ENCODE measurements around the gene AFG3L2. TPM values are rescaled to one million over a fixed set of nuclear protein-coding genes. Genes with fewer than 3 reads are reported as not detected.

The AFG3L2 gene
- total RNA-seq, 2 donors from 2014 or later, result 45.1 to 74.1 TPM

DNA sequence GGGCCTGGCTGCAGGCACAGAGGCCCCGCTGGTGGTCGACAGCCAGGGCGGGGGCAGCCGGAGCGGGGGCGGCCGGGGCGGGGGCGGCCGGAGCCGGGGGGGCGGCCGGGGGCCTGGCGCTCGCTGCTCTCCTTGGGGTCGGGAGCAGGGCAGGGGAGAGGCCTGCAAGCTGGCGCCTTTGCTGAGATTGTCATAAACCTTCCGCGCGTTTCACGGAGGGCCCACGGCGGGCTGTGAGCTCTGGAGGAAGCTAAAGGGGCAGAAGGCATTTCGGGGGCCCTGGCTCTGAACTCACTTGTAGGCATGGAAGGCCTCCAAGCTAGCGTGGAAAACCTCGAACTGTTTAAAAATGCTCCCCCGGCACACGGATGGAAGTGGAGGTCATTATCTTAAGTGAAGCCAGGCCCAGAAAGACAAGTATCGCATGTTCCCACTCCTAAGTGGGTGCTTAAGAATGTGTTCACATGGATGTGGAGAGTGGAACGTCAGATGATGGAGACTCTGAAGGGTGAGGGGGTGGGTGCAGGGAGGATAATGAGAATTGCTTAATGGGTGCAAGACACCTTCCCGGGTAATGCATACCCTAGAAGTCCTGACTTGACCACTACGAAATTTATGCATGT, 31.3 kb upstream of the AFG3L2 start:
- no peaks in the 10 kb centered on the region for H3K36me3 Mint-ChIP-seq
- H3K4me1 Mint-ChIP-seq (ENCODE audit: low read depth in 2 of 2), result peaks cover 0 to 8% of the 10 kb centered on the region in 2 donors
- no peak overlapping the region for H3K27ac Mint-ChIP-seq
- DNase-seq (ENCODE audit: low spot score) (no peak), ATAC-seq (no peak)
- no peaks in the 10 kb centered on the region for H3K9me3 Mint-ChIP-seq
- H3K27me3 Mint-ChIP-seq, result peaks cover 21 to 29% of the 10 kb centered on the region in 2 donors
- H3K4me3 Mint-ChIP-seq, result peak overlapping the region; percentile 65

DNA sequence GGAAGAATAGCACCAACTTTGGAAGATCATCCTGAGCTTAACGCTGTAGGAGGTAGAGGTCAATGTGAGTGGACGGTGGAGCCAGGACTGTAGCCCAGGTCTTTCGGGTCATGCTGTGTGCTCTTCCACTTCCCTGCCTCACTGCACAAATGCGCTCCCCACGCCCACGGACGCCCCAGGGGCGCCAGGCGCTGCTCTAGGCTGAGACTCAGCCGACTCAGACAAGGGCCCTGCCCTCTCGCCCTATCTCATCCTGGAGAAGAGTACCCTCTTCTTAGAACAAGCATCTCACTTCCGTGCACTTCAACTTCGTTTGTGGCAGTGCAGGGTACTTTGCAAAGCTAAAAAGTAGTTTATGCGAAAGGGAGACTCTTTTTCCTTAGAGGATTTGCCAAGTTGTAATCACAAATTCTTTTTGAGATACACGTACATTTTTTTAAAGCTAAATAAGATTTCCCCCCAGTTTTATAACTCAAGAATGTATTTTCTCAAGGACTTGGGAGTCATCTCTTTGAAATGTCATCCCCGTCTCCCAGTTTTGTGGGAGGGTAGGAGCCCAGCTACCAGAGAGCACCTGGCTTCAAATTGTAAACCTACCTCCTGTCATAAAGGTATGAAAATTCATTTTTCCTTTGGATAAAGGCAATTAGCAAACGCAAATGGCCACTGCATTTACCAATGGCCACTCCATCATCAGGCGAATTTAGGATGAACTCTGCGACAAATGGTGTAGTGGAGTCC, 29.5 kb upstream of the AFG3L2 start:
- ATAC-seq (no peak), DNase-seq (ENCODE audit: low spot score) (no peak)
- Mint-ChIP-seq H3K27ac (no peak overlapping the region), H3K4me1 (ENCODE audit: low read depth in 2 of 2) (peaks cover 0 to 8% of the 10 kb centered on the region in 2 donors), H3K9me3 (no peaks in the 10 kb centered on the region), H3K27me3 (peaks cover 31 to 44% of the 10 kb centered on the region in 2 donors), H3K4me3 (peak overlapping the region; percentile 76), H3K36me3 (no peaks in the 10 kb centered on the region)

DNA sequence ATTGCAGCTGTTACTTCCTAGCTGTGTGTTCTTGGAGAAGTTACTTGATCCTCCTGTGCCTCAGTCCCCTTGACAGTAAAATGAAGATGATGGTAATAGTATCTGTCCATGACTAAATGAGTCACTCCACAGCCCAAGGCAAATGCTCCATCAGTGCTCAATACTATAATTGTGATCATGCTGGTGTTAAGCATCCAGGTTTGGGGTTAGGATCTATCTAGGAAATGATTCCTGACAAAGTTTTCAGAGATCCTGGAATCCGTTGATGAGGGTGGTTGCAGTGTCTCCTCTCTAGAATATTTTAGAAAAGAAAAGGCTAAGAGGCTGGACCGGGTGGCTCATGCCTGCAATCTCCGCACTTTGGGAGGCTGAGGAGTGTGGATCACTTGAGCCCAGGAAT, 28.0 kb upstream of the AFG3L2 start:
- no peaks in the 10 kb centered on the region for H3K9me3 Mint-ChIP-seq
- peaks cover 34 to 45% of the 10 kb centered on the region in 2 donors for H3K27me3 Mint-ChIP-seq
- ATAC-seq (no peak), DNase-seq (ENCODE audit: low spot score) (no peak)
- H3K4me1 Mint-ChIP-seq (ENCODE audit: low read depth in 2 of 2), result peaks cover 0 to 8% of the 10 kb centered on the region in 2 donors
- H3K27ac Mint-ChIP-seq, result no peak overlapping the region
- no peaks in the 10 kb centered on the region for H3K36me3 Mint-ChIP-seq
- H3K4me3 Mint-ChIP-seq, result peak overlapping the region; percentile 57

DNA sequence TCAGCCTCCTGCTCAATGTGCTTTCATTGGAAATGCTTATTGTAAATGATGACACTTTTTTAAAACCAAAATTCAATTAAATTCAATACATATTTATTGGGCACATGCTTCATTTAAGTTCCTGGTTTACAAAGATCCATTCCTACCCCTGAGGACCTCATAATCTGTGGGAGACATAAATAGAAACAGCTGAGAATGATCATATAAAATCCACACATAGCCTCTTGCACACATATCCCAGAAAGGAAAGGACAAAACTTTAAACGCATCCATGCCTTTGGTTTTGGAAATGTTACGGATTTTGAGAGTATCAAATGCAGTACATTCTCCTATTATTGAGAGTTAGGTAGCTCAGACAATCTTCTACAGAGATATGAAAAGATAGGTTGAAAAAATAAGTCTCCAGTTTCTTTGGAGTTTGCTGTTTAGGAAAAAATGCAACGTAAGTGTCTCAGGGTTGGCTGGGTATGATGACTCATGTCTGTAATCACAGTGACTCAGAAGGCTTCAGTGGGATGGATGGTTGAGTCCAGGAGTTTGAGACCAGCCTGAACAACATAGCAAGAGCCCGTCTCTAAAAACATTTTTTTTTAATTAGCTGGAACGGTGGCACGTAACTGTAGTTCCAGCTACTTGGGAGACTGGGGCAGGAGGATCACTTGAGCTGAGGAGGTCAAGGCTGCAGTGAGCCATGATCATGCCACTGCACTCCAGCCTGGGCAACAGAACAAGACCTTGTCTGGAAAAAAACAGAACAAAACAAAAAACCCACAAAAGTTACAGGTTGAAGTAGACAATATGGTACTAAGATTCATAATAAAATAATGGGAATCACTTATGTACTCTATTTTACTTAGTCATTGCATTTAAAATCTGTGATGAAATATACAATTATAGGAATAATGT, 26.8 kb upstream of the AFG3L2 start:
- Mint-ChIP-seq H3K4me3 (no peak overlapping the region), H3K9me3 (no peaks in the 10 kb centered on the region), H3K27me3 (peaks cover 38 to 47% of the 10 kb centered on the region in 2 donors), H3K4me1 (ENCODE audit: low read depth in 2 of 2) (peaks cover 0 to 8% of the 10 kb centered on the region in 2 donors), H3K27ac (no peak overlapping the region), H3K36me3 (no peaks in the 10 kb centered on the region)
- DNase-seq (ENCODE audit: low spot score) (no peak), ATAC-seq (no peak)

- peaks cover 38 to 65% of the 10 kb centered on the region in 2 donors for H3K27me3 Mint-ChIP-seq
- ATAC-seq, result no peak
Measured at GRCh38 chr18:12401881-12402280, 24.9 kb upstream of the AFG3L2 start.

GRCh38 chr18:12399231-12399630, 22.2 kb upstream of the AFG3L2 start:
- Mint-ChIP-seq H3K9me3 (no peaks in the 10 kb centered on the region), H3K27ac (no peak overlapping the region), H3K4me1 (ENCODE audit: low read depth in 2 of 2) (peaks cover 0 to 2% of the 10 kb centered on the region in 2 donors), H3K27me3 (peaks cover 31 to 50% of the 10 kb centered on the region in 2 donors), H3K36me3 (no peaks in the 10 kb centered on the region), H3K4me3 (no peak overlapping the region)
- ATAC-seq (no peak), DNase-seq (ENCODE audit: low spot score) (no peak)

More at GRCh38 chr18:12401881-12402280, 24.9 kb upstream of the AFG3L2 start:
- no peaks in the 10 kb centered on the region for H3K36me3 Mint-ChIP-seq
- no peak for DNase-seq (ENCODE audit: low spot score)
- H3K4me3 Mint-ChIP-seq, result no peak overlapping the region
- no peaks in the 10 kb centered on the region for H3K9me3 Mint-ChIP-seq
- peaks cover 0 to 6% of the 10 kb centered on the region in 2 donors for H3K4me1 Mint-ChIP-seq (ENCODE audit: low read depth in 2 of 2)
- H3K27ac Mint-ChIP-seq, result no peak overlapping the region

- H3K27ac Mint-ChIP-seq, result no peak overlapping the region
- peaks cover 27 to 46% of the 10 kb centered on the region in 2 donors for H3K27me3 Mint-ChIP-seq
- ATAC-seq (no peak), DNase-seq (ENCODE audit: low spot score) (no peak)
- no peaks in the 10 kb centered on the region for H3K9me3 Mint-ChIP-seq
- H3K4me1 Mint-ChIP-seq (ENCODE audit: low read depth in 2 of 2), result no peaks in the 10 kb centered on the region
- no peaks in the 10 kb centered on the region for H3K36me3 Mint-ChIP-seq
- no peak overlapping the region for H3K4me3 Mint-ChIP-seq
Measured at GRCh38 chr18:12398625-12399024, 21.6 kb upstream of the AFG3L2 start.

DNA sequence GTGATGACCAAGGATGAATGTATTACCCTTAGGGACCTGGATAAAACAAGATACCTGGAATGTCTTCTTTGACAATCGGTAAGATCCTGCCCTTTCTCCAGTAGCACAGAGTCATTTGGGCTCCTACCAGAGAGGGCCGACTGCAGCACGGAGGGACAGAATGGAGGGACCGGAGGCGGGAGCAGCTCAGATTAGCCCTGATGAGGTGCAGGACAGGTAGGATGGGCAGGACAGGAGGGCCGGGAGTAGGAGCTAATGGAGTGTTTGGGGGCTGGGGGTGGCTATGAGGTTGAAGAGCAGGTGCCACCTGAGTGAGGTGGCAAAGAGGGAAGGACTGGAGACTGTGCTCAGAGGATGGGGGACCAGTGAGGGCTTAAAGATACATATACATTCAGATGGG, 20.8 kb upstream of the AFG3L2 start:
- Mint-ChIP-seq H3K9me3 (no peaks in the 10 kb centered on the region), H3K27ac (no peak overlapping the region), H3K4me3 (no peak overlapping the region), H3K36me3 (no peaks in the 10 kb centered on the region), H3K27me3 (peaks cover 24 to 41% of the 10 kb centered on the region in 2 donors), H3K4me1 (ENCODE audit: low read depth in 2 of 2) (no peaks in the 10 kb centered on the region)
- no peak for DNase-seq (ENCODE audit: low spot score)
- no peak for ATAC-seq

DNA sequence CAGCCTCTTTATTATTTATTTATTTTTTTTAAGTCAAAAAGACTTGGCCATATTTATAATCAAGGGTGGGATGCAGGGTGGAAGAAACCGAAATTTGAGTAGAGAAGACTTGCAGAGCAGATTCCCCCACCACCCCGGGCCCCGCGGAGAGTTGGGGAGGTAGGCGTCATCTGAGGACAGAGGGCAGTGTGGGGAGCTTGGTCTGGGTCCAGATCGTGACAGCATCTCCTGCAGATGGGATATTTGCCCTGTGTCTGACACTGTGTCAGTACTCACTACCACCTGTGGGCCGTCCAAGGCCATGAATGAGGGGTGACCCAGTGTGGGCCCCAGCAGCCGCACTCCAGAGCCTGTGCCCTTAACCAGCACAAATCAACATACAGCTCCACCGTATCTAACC, 20.2 kb upstream of the AFG3L2 start:
- ATAC-seq (no peak), DNase-seq (ENCODE audit: low spot score) (no peak)
- Mint-ChIP-seq H3K27ac (no peak overlapping the region), H3K9me3 (no peaks in the 10 kb centered on the region), H3K27me3 (peaks cover 20 to 36% of the 10 kb centered on the region in 2 donors), H3K4me1 (ENCODE audit: low read depth in 2 of 2) (no peaks in the 10 kb centered on the region), H3K4me3 (no peak overlapping the region), H3K36me3 (no peaks in the 10 kb centered on the region)

GRCh38 chr18:12394428-12394827, 17.4 kb upstream of the AFG3L2 start:
- no peak for ATAC-seq

DNA sequence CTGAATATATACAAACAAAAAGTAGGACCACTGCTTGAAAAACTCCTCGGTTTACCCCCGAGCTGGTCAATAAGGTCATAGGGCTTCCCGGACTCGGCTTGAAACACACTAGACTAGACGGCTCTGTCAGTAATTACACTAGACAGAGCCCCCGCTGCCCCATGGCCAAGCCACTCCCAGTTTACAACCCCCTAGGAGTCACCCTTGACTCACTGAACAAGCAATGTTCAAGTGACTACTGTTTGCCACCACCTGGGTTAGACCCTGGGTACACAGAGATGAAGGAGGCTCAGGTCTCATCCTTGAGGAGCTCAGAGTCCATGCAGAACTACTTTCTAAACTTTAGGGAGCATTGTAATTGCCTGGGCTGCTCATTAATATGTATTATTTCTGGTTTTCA, 17.0 kb upstream of the AFG3L2 start:
- Mint-ChIP-seq H3K36me3 (no peaks in the 10 kb centered on the region), H3K4me1 (ENCODE audit: low read depth in 2 of 2) (no peaks in the 10 kb centered on the region), H3K27me3 (peaks cover 8 to 26% of the 10 kb centered on the region in 2 donors), H3K4me3 (no peak overlapping the region), H3K9me3 (no peaks in the 10 kb centered on the region), H3K27ac (no peak overlapping the region)
- no peak for ATAC-seq
- DNase-seq (ENCODE audit: low spot score), result no peak

More at GRCh38 chr18:12394428-12394827, 17.4 kb upstream of the AFG3L2 start:
- no peak overlapping the region for H3K4me3 Mint-ChIP-seq
- no peaks in the 10 kb centered on the region for H3K9me3 Mint-ChIP-seq
- no peaks in the 10 kb centered on the region for H3K36me3 Mint-ChIP-seq
- H3K4me1 Mint-ChIP-seq (ENCODE audit: low read depth in 2 of 2), result no peaks in the 10 kb centered on the region
- DNase-seq (ENCODE audit: low spot score), result no peak
- H3K27ac Mint-ChIP-seq, result no peak overlapping the region
- peaks cover 11 to 28% of the 10 kb centered on the region in 2 donors for H3K27me3 Mint-ChIP-seq

DNA sequence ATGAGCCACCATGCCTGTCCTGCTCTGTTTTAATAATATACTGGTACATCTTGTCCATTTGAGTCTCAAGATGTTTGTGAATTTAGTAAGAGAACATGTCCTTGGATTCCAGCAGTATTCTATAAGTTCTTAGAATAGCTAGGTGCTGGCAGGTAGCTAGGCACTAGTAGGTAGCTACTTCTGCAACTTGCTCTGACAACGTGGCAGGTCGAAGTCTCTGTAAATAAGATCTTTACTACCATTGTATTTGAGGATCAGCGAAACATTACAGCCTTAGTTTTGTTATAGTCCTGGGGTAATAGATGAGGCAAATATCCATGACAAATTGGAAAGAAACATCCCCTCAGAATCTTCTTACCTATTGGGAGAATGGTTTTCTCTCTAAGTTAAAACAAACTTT, 16.5 kb upstream of the AFG3L2 start:
- H3K4me1 Mint-ChIP-seq (ENCODE audit: low read depth in 2 of 2), result no peaks in the 10 kb centered on the region
- no peaks in the 10 kb centered on the region for H3K36me3 Mint-ChIP-seq
- H3K4me3 Mint-ChIP-seq, result no peak overlapping the region
- H3K27me3 Mint-ChIP-seq, result peaks cover 8 to 22% of the 10 kb centered on the region in 2 donors
- DNase-seq (ENCODE audit: low spot score) (no peak), ATAC-seq (no peak)
- no peaks in the 10 kb centered on the region for H3K9me3 Mint-ChIP-seq
- no peak overlapping the region for H3K27ac Mint-ChIP-seq

DNA sequence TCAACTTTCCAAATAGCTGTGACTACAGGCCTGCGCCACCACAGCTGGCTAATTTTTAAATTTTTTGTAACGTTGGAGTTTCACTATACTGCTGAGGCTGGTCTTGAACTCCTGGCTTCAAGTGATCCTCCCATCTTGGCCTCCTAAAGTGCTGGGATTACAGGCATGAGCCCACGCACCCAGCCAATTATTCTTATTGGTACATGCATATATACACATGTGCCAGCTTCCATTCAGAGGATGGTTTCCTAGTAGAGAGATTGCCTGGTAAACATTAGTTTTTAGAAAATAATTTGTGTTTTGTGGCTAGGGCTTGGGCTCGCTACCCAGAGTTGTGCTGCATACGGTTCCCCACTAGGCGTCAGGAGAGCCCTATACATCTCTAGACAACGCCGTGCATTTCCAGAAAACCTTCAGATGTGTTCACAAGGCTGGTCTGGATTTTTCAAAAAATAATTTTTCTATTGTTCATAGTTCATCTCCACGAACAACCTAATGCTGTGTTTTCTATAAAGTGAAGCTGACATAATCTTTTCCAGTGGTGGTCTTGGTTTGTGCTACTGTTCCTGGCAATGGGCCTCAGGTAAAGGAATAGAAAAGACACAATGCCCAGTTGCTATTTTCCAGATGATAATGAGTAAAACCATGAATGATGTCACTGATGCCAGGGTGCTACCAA, 14.6 kb upstream of the AFG3L2 start:
- Mint-ChIP-seq H3K27ac (no peak overlapping the region), H3K36me3 (no peaks in the 10 kb centered on the region), H3K9me3 (no peaks in the 10 kb centered on the region), H3K4me1 (ENCODE audit: low read depth in 2 of 2) (no peaks in the 10 kb centered on the region), H3K27me3 (peaks cover 8% of the 10 kb centered on the region in 2 donors), H3K4me3 (no peak overlapping the region)
- DNase-seq (ENCODE audit: low spot score) (no peak), ATAC-seq (peak; percentile 84 to 87)

All from natural killer cell treated with Interleukin-12 subunit alpha and Interleukin-12 subunit beta and Interleukin-15 and Interleukin-18, amount 100 ng/mL, for 72 hours (primary cell).